Measurements from ENCODE around the gene WDR11.

Gene WDR11

GRCh38 chr10:120887482-120887881, 36.3 kb downstream of the WDR11 start:
- no peak for TF ChIP-seq CTCF (IDR thresholded peaks at IDR 0.05; ENCODE audit: poor library complexity, severe bottlenecking)
- Histone ChIP-seq H3K27ac (ENCODE audit: poor library complexity, severe bottlenecking) (no peak overlapping the region), H3K36me3 (ENCODE audit: low read depth) (peaks cover 83% of the 10 kb centered on the region), H3K9me3 (ENCODE audit: severe bottlenecking) (no peaks in the 10 kb centered on the region), H3K4me3 (ENCODE audit: severe bottlenecking) (no peak overlapping the region), H3K27me3 (ENCODE audit: insufficient read depth, poor library complexity, severe bottlenecking) (no peaks in the 10 kb centered on the region), H3K4me1 (ENCODE audit: insufficient read depth, poor library complexity, severe bottlenecking) (no peaks in the 10 kb centered on the region)
- ATAC-seq (ENCODE audit: low read depth) (no peak), DNase-seq (ENCODE audit: low spot score) (no peak)

- ATAC-seq (ENCODE audit: low read depth) (no peak), DNase-seq (ENCODE audit: low spot score) (no peak)
- no peak overlapping the region for H3K27ac ChIP-seq (ENCODE audit: poor library complexity, severe bottlenecking)
- no peak for TF ChIP-seq CTCF (IDR thresholded peaks at IDR 0.05; ENCODE audit: poor library complexity, severe bottlenecking)
- H3K36me3 ChIP-seq (ENCODE audit: low read depth): peaks cover 81% of the 10 kb centered on the region
- H3K4me1 ChIP-seq (ENCODE audit: insufficient read depth, poor library complexity, severe bottlenecking): no peaks in the 10 kb centered on the region
- no peaks in the 10 kb centered on the region for H3K9me3 ChIP-seq (ENCODE audit: severe bottlenecking)
- no peaks in the 10 kb centered on the region for H3K27me3 ChIP-seq (ENCODE audit: insufficient read depth, poor library complexity, severe bottlenecking)
- H3K4me3 ChIP-seq (ENCODE audit: severe bottlenecking): no peak overlapping the region
These were observed 40.2 kb downstream of the WDR11 start for GRCh38 chr10:120891365-120891764.

- Histone ChIP-seq H3K27me3 (ENCODE audit: insufficient read depth, poor library complexity, severe bottlenecking) (no peaks in the 10 kb centered on the region), H3K4me1 (ENCODE audit: insufficient read depth, poor library complexity, severe bottlenecking) (peaks cover 10% of the 10 kb centered on the region)
These were observed 43.4 kb downstream of the WDR11 start for GRCh38 chr10:120894556-120894955.

GRCh38 chr10:120897343-120897742, 46.2 kb downstream of the WDR11 start:
- H3K36me3 ChIP-seq (ENCODE audit: low read depth): peaks cover 49% of the 10 kb centered on the region
- H3K4me3 ChIP-seq (ENCODE audit: severe bottlenecking): no peak overlapping the region
- H3K9me3 ChIP-seq (ENCODE audit: severe bottlenecking): no peaks in the 10 kb centered on the region
- no peaks in the 10 kb centered on the region for H3K27me3 ChIP-seq (ENCODE audit: insufficient read depth, poor library complexity, severe bottlenecking)
- H3K4me1 ChIP-seq (ENCODE audit: insufficient read depth, poor library complexity, severe bottlenecking): peaks cover 10% of the 10 kb centered on the region
- no peak overlapping the region for H3K27ac ChIP-seq (ENCODE audit: poor library complexity, severe bottlenecking)
- TF ChIP-seq CTCF (IDR thresholded peaks at IDR 0.05; ENCODE audit: poor library complexity, severe bottlenecking): no peak
- 0 out of 3 replicates have a peak, but pooled peaks have one; percentile 12 for ATAC-seq (ENCODE audit: low read depth)
- DNase-seq (ENCODE audit: low spot score): no peak

More at GRCh38 chr10:120894556-120894955, 43.4 kb downstream of the WDR11 start:
- TF ChIP-seq CTCF (IDR thresholded peaks at IDR 0.05; ENCODE audit: poor library complexity, severe bottlenecking): no peak
- DNase-seq (ENCODE audit: low spot score) (no peak), ATAC-seq (ENCODE audit: low read depth) (no peak)
- H3K9me3 ChIP-seq (ENCODE audit: severe bottlenecking): no peaks in the 10 kb centered on the region
- H3K27ac ChIP-seq (ENCODE audit: poor library complexity, severe bottlenecking): no peak overlapping the region
- H3K4me3 ChIP-seq (ENCODE audit: severe bottlenecking): no peak overlapping the region
- peaks cover 50% of the 10 kb centered on the region for H3K36me3 ChIP-seq (ENCODE audit: low read depth)

GRCh38 chr10:120905268-120905667, 54.1 kb downstream of the WDR11 start:
- H3K4me1 ChIP-seq (ENCODE audit: insufficient read depth, poor library complexity, severe bottlenecking): no peaks in the 10 kb centered on the region
- DNase-seq (ENCODE audit: low spot score) (no peak), ATAC-seq (ENCODE audit: low read depth) (no peak)
- H3K4me3 ChIP-seq (ENCODE audit: severe bottlenecking): no peak overlapping the region
- no peak for TF ChIP-seq CTCF (IDR thresholded peaks at IDR 0.05; ENCODE audit: poor library complexity, severe bottlenecking)
- no peaks in the 10 kb centered on the region for H3K27me3 ChIP-seq (ENCODE audit: insufficient read depth, poor library complexity, severe bottlenecking)
- no peak overlapping the region for H3K27ac ChIP-seq (ENCODE audit: poor library complexity, severe bottlenecking)
- H3K9me3 ChIP-seq (ENCODE audit: severe bottlenecking): no peaks in the 10 kb centered on the region
- peaks cover 88% of the 10 kb centered on the region for H3K36me3 ChIP-seq (ENCODE audit: low read depth)

Data from RWPE2 (cell line).